ENCODE measurements around the gene LINGO1.

DNA sequence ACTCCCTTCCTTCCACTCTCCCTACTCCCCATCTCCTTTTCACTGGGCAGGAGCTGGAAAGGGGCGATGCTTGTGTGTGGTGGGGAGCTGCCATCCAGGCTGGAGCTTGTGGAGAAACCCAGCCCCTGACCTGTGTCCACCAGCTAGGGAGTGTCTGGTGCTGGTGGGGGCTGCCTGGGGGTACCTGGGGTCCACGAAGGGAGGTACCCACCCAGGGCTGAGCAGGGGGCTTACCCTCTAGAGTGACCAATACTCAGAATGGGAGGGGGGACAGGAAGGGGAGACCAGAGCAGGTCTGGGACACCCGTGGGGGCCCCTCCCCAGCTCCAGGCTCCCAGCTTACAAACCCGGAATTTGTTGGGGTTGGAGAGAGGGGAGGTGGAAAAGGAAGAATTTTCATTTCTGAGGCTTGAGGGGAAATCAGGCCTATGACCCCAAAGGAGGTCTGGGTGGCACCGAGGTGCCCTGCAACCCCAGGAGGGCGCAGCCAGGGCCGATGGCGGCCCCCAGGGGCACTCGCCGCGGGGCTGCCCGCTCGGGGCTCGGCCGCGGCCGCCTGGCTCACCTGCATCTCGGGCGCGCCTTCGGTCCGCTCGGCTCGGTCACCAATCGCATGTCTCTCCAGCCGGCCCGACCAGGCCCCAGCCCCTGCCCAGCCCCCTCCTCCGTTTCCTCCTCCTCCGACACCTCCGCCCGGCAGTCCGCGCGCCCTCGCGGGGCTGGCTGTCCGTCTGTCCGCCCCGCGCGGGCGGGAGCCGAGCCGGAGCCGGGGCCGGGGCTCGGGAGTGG, 773 bp downstream of the LINGO1 start:
- TF ChIP-seq CTCF (IDR thresholded peaks at IDR 0.05) (no peak), POLR2A (IDR thresholded peaks at IDR 0.05; ENCODE audit: low read depth) (no peak), EP300 (IDR thresholded peaks at IDR 0.05) (no peak)

Data from esophagus muscularis mucosa (tissue), 4 donors.